Mesendoderm (in vitro differentiated cells): ENCODE data around the gene WDR76. TPM values are rescaled to one million over a fixed set of nuclear protein-coding genes. Genes with fewer than 3 reads are reported as not detected.
A peak's percentile ranks its signal among the peaks of the same experiment; 100 is the strongest.

Experiments
- DNase-seq: peaks from one replicate; pipeline ENCODE4 v3.0.0; 2013
- H2AK5ac ChIP-seq: 2 replicates; pipeline ENCODE4 v1.6.1; 2013; ENCODE audit warnings: low read length, inconsistent platforms
- H2BK120ac ChIP-seq: 2 replicates; pipeline ENCODE4 v1.6.1; 2013; ENCODE audit warnings: low read depth, mild to moderate bottlenecking, low read length, moderate library complexity, mixed read lengths
- H2BK15ac ChIP-seq: replicated peaks from 2 replicates; pipeline ENCODE4 v1.6.1; 2013; ENCODE audit warnings: low read depth, mild to moderate bottlenecking, moderate library complexity
- H2BK5ac ChIP-seq: 2 replicates; pipeline ENCODE4 v1.6.1; 2013; ENCODE audit warnings: low read length, inconsistent platforms
- H3K18ac ChIP-seq: 2 replicates; pipeline ENCODE4 v1.6.1; 2013; ENCODE audit warnings: mild to moderate bottlenecking, low read length, mixed read lengths
- H3K23ac ChIP-seq: one replicate; pipeline ENCODE4 v1.6.1; 2013; ENCODE audit warnings: low read length
- H3K27ac ChIP-seq: 2 replicates; pipeline ENCODE4 v1.5.1; 2013; ENCODE audit warnings: low read depth, mild to moderate bottlenecking, inconsistent platforms, low read length, moderate library complexity
- H3K27me3 ChIP-seq: 2 replicates; pipeline ENCODE4 v1.6.1; 2013; ENCODE audit warnings: low read length, control low read depth, mild to moderate bottlenecking, inconsistent platforms; ENCODE audit not compliant: insufficient read depth, poor library complexity
- H3K36me3 ChIP-seq: 2 replicates; pipeline ENCODE4 v1.6.1; 2013; ENCODE audit warnings: low read length, inconsistent platforms; ENCODE audit not compliant: control insufficient read depth, insufficient read depth
- H3K4ac ChIP-seq: one replicate; pipeline ENCODE4 v1.6.1; 2013; ENCODE audit warnings: low read depth, mild to moderate bottlenecking, low read length, moderate library complexity
- H3K4me1 ChIP-seq: 2 replicates; pipeline ENCODE4 v1.6.1; 2013; ENCODE audit warnings: low read depth, low read length, inconsistent platforms; ENCODE audit not compliant: control insufficient read depth
- H3K4me2 ChIP-seq: 2 replicates; pipeline ENCODE4 v1.6.1; 2013; ENCODE audit warnings: low read length
- H3K4me3 ChIP-seq: 2 replicates; pipeline ENCODE4 v1.5.1; 2013; ENCODE audit warnings: mild to moderate bottlenecking, low read length
- H3K56ac ChIP-seq: one replicate; pipeline ENCODE4 v1.6.1; 2013; ENCODE audit warnings: low read length
- H3K79me1 ChIP-seq: 2 replicates; pipeline ENCODE4 v1.6.1; 2013; ENCODE audit warnings: low read length, inconsistent platforms
- H3K79me2 ChIP-seq: 2 replicates; pipeline ENCODE4 v1.6.1; 2013; ENCODE audit warnings: mild to moderate bottlenecking, low read length; ENCODE audit not compliant: control insufficient read depth, insufficient read depth
- H3K9ac ChIP-seq: 2 replicates; pipeline ENCODE4 v1.6.1; 2013; ENCODE audit warnings: low read length, inconsistent platforms
- H4K5ac ChIP-seq: one replicate; pipeline ENCODE4 v1.6.1; 2013; ENCODE audit warnings: low read length
- H4K8ac ChIP-seq: one replicate; pipeline ENCODE4 v1.6.1; 2013; ENCODE audit warnings: low read depth, mild to moderate bottlenecking, control low read depth, low read length, moderate library complexity
- WGBS: extraction: QIAGEN DNeasy Blood & Tissue Kit; methylation state at CpG from one replicate; pipeline ENCODE4 v1.1.7; 2013; ENCODE audit warnings: low lambda C conversion rate, missing lambda C conversion rate; ENCODE audit not compliant: insufficient coverage; ENCODE audit errors: extremely low coverage; 5-methylcytosine and 5-hydroxymethylcytosine counted together
- polyA plus RNA-seq, 2 experiments: library from polyadenylated mRNA; stranded (reverse); fragments of 200-250 nt; gene quantifications; one replicate each; pipeline ENCODE4 v1.2.3, GENCODE V29; 2013

The WDR76 gene
- 21.7 TPM for polyA plus RNA-seq (2013, experiment 1 of 2)
- polyA plus RNA-seq (2013, experiment 2 of 2): 20.6 TPM

DNA sequence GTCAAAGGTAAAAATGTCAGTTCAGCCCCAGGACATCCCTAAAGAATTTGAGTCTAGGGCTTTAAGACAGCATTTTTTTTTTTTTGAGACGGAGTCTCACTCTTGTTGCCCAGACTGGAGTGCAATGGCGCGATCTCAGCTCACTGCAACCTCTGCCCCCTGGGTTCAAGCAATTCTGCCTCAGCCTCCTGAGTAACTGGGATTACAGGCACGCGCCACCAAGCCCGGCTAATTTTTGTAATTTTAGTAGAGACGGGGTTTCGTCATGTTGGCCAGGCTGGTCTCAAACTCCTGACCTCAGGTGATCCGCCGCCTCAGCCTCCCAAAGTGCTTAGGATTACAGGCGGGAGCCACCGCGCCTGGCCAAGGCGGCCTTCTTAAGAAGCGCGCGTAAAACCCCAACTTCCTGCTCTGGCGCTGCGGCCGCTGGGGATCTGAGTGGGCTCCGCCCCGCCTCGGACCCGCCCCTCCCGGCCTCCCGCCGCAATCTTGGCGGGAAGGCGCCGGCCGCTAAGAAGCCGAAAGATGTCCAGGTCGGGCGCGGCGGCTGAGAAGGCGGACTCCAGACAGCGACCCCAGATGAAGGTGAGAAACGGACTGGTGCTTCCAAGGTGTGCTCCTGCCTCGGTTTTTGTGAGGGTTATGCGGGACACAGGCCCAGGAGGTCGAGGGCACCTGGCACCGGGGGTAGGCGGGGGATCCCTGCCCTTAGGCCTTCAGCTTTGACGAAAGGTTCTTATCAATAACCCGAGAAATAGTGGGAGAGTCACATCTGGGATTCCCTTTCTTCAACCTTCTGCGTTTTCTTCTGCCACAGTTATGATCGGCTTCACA is at the start of gene WDR76:
Gene WDR76, plus strand, starts transcription at position 495 of the 834 bp plus-strand sequence. Its CDS starts 31 bp downstream, at position 526.
- H3K4me1 ChIP-seq: no peaks in the 10 kb centered on the region
- no peak within 1 kb of the TSS for H3K18ac ChIP-seq
- no peak within 1 kb of the TSS for H4K8ac ChIP-seq
- no peak within 1 kb of the TSS for H2BK5ac ChIP-seq
- H2BK15ac ChIP-seq: no peak within 1 kb of the TSS
- no peaks in the 10 kb centered on the region for H3K27me3 ChIP-seq
- peak; percentile 95 for DNase-seq
- H3K79me1 ChIP-seq: peaks cover 1% of the 10 kb centered on the region
- H2AK5ac ChIP-seq: no peak within 1 kb of the TSS
- peak within 1 kb of the TSS; percentile 59 for H3K4me3 ChIP-seq
- H3K4me2 ChIP-seq: peak within 1 kb of the TSS; percentile 30
- no peak within 1 kb of the TSS for H3K27ac ChIP-seq
- H2BK120ac ChIP-seq: no peak within 1 kb of the TSS
- no peak within 1 kb of the TSS for H3K23ac ChIP-seq
- peak within 1 kb of the TSS; percentile 90 for H3K56ac ChIP-seq
- peak within 1 kb of the TSS; percentile 83 for H3K9ac ChIP-seq
- no CpG with 5 or more reads among the region's 48 CpGs for WGBS
- no peaks in the 10 kb centered on the region for H3K36me3 ChIP-seq
- H3K4ac ChIP-seq: no peak within 1 kb of the TSS
- peaks cover 2% of the 10 kb centered on the region for H3K79me2 ChIP-seq
- peak within 1 kb of the TSS; percentile 87 for H4K5ac ChIP-seq

DNA sequence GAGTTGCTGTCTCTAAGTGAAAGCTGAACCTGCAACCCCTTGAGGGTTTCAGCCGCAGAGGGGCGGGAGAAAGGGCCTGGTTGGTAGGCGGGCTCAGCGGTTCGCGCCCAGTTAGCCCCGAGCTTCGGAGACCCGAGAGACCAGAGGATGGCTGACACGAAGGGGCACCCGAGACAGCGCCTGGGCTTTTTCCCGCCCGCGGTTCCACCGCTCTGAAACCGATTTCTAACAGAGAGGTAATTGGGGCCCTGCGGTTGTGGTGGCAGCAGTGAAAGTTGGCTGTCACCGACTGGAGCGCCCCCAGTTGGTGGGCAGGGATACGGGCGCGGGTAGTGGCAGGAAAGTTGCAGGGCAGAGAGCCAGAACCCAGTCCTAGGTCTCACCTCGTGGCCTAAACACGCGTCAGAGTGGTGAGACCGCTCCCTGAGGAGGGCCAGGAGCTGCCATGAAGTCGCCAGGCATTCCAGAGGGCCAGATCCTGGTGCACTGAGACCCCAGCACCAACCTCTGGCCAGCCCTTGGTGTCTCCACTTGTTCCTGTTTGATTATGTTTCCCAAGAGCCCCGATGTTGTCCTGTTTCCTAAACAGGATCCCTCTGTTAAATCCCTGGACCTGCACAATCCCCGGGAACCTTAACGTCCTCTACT is 49.4 kb upstream of the WDR76 start:
- H3K4me3 ChIP-seq: peak overlapping the region; percentile 47
- H3K27me3 ChIP-seq: no peaks in the 10 kb centered on the region
- no peak overlapping the region for H3K4ac ChIP-seq
- no peaks in the 10 kb centered on the region for H3K36me3 ChIP-seq
- H4K8ac ChIP-seq: no peak overlapping the region
- peak overlapping the region; percentile 93 for H3K4me2 ChIP-seq
- no peak overlapping the region for H2BK15ac ChIP-seq
- H3K9ac ChIP-seq: peak overlapping the region; percentile 78
- no peak overlapping the region for H3K27ac ChIP-seq
- H2BK120ac ChIP-seq: no peak overlapping the region
- H3K4me1 ChIP-seq: peaks cover 7% of the 10 kb centered on the region
- WGBS: 100% methylated on average over 2 of the region's 31 CpGs
- peak overlapping the region; percentile 89 for H3K56ac ChIP-seq
- H3K23ac ChIP-seq: no peak overlapping the region
- H3K18ac ChIP-seq: no peak overlapping the region
- H3K79me1 ChIP-seq: no peaks in the 10 kb centered on the region
- no peak overlapping the region for H2BK5ac ChIP-seq
- H3K79me2 ChIP-seq: no peaks in the 10 kb centered on the region
- DNase-seq: peak; percentile 78
- no peak overlapping the region for H2AK5ac ChIP-seq
- H4K5ac ChIP-seq: no peak overlapping the region

DNA sequence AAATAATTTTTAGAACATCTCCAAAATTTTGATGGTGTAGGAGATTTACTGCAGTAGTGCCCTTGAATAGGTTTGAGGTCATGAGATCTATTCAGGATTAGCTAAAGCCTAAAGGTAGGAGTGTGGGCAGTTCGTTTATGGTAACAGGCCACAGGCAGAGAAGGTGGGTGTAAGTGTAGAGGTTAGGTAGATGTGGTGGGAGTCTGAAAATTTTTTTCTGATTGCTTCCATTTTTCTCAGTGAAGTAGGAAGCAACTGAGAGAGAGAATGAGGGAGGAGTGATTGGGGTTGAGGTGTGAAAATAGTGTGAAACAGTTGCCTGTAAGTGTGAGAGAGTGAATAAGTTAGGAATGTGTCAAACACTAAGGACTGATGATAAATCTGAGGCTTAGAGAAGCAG is 47.8 kb upstream of the WDR76 start:
- no peak overlapping the region for H3K27ac ChIP-seq
- H2BK5ac ChIP-seq: no peak overlapping the region
- DNase-seq: no peak
- no peak overlapping the region for H3K4me3 ChIP-seq
- no peak overlapping the region for H2BK15ac ChIP-seq
- no peaks in the 10 kb centered on the region for H3K36me3 ChIP-seq
- peaks cover 7% of the 10 kb centered on the region for H3K4me1 ChIP-seq
- no peak overlapping the region for H4K8ac ChIP-seq
- no CpG with 5 or more reads among the region's 1 CpG for WGBS
- H3K79me1 ChIP-seq: no peaks in the 10 kb centered on the region
- H3K4me2 ChIP-seq: no peak overlapping the region
- H3K79me2 ChIP-seq: no peaks in the 10 kb centered on the region
- H2BK120ac ChIP-seq: no peak overlapping the region
- H4K5ac ChIP-seq: no peak overlapping the region
- no peak overlapping the region for H3K4ac ChIP-seq
- no peaks in the 10 kb centered on the region for H3K27me3 ChIP-seq
- H3K18ac ChIP-seq: no peak overlapping the region
- no peak overlapping the region for H3K9ac ChIP-seq
- no peak overlapping the region for H3K56ac ChIP-seq
- H3K23ac ChIP-seq: no peak overlapping the region
- H2AK5ac ChIP-seq: no peak overlapping the region

DNA sequence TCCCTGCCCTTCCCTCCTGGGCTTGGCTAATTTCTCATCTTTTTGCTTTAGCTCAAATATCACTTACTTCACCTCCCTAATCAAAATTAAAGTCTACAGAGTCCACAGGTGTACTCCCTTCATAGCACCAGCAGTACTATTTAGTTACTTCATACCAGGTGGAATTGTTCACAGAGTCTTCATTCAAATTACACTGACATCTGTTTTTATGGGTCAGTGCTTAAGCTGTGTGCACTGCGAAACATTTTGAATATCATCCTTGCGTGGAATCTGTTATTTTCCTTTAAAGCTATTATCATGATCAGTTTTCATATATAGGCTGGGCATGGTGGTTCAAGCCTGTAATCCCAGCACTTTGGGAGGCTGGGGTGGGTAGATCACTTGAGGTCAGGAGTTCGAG is 37.4 kb upstream of the WDR76 start:
- H3K79me1 ChIP-seq: peaks cover 16% of the 10 kb centered on the region
- H3K79me2 ChIP-seq: peaks cover 16% of the 10 kb centered on the region
- no peak overlapping the region for H2BK120ac ChIP-seq
- no peak overlapping the region for H4K5ac ChIP-seq
- no peak overlapping the region for H3K56ac ChIP-seq
- no peak overlapping the region for H2BK5ac ChIP-seq
- H3K4ac ChIP-seq: no peak overlapping the region
- H3K4me2 ChIP-seq: no peak overlapping the region
- WGBS: no CpG with 5 or more reads among the region's 3 CpGs
- peaks cover 10% of the 10 kb centered on the region for H3K4me1 ChIP-seq
- no peak overlapping the region for H2BK15ac ChIP-seq
- H3K36me3 ChIP-seq: no peaks in the 10 kb centered on the region
- no peak overlapping the region for H3K27ac ChIP-seq
- no peak overlapping the region for H3K18ac ChIP-seq
- H3K4me3 ChIP-seq: no peak overlapping the region
- no peak overlapping the region for H4K8ac ChIP-seq
- no peaks in the 10 kb centered on the region for H3K27me3 ChIP-seq
- H2AK5ac ChIP-seq: no peak overlapping the region
- DNase-seq: no peak
- no peak overlapping the region for H3K9ac ChIP-seq
- no peak overlapping the region for H3K23ac ChIP-seq

DNA sequence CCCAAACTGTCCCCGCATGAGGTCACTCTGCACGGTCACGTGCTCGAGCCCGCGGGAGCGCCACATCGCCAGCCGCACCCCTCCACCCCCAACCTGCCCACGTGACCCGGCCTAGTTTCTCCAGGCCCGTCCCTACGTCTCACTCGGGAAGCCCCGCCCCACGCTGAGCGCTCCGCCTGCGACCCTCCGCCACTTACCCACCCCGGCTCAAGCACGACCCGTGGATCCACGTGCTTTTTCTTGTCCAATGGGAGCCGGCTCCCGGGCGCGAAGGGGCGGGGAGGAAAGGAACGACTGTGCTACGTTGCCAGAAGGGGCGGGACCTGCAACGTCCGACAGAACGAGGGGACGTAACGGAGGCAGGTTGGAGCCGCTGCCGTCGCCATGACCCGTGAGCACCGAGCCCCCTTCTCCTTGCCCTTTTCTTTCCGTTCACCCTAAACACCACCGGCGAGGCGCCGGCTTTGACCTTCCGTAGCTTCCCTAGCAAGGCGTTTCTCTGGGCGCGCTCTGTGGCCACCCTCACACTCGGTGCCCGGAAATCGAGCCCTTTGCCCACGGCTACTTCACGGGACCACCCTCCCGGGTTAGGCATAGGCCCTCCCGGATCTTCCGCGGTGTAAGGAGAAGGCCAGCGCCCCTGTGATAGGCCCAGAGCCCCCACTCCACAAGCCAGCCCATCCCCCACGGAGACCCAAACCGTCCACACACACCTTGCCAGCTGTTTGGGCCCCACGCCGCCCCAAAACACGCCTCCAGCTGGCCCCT is 34.6 kb upstream of the WDR76 start, which contains the start of gene SERF2:
Gene SERF2, plus strand, starts transcription at position 328 of the 768 bp plus-strand sequence. Its CDS starts 57 bp downstream, at position 385.
- peaks cover 2% of the 10 kb centered on the region for H3K36me3 ChIP-seq
- H2BK120ac ChIP-seq: no peak within 1 kb of the TSS
- no peak within 1 kb of the TSS for H2BK15ac ChIP-seq
- peak within 1 kb of the TSS; percentile 92 for H3K4me2 ChIP-seq
- peak within 1 kb of the TSS; percentile 95 for H3K4me3 ChIP-seq
- H3K23ac ChIP-seq: peak within 1 kb of the TSS; percentile 91
- H4K5ac ChIP-seq: peak within 1 kb of the TSS; percentile 84
- peak within 1 kb of the TSS; percentile 48 for H2AK5ac ChIP-seq
- peak within 1 kb of the TSS; percentile 95 for H2BK5ac ChIP-seq
- H3K79me1 ChIP-seq: peaks cover 20% of the 10 kb centered on the region
- H3K79me2 ChIP-seq: peaks cover 16% of the 10 kb centered on the region
- no CpG with 5 or more reads among the region's 66 CpGs for WGBS
- H3K56ac ChIP-seq: peak within 1 kb of the TSS; percentile 98
- peaks cover 23% of the 10 kb centered on the region for H3K4me1 ChIP-seq
- peak within 1 kb of the TSS; percentile 17 for H4K8ac ChIP-seq
- peak within 1 kb of the TSS; percentile 99 for H3K9ac ChIP-seq
- H3K27me3 ChIP-seq: no peaks in the 10 kb centered on the region
- peak within 1 kb of the TSS; percentile 25 for H3K27ac ChIP-seq
- peak within 1 kb of the TSS; percentile 95 for H3K4ac ChIP-seq
- peak within 1 kb of the TSS; percentile 78 for H3K18ac ChIP-seq
- peak; percentile 100 for DNase-seq
